IMR-90 (cell line): ENCODE data around the gene ADAMTS13. TPM values are rescaled to one million over a fixed set of nuclear protein-coding genes. Genes with fewer than 3 reads are reported as not detected.
"Not testable (repeated sequence)": the region's sequence is repeated elsewhere in the genome, so short reads cannot be mapped to it uniquely, and the experiment has no call there.

Experiments used
- ATAC-seq: fragments of 200-7000 bp; cut with Tn5 transposase; 2 replicates; pipeline ENCODE4 v1.9.1; 2020; ENCODE audit warnings: low read depth, mild to moderate bottlenecking, moderate library complexity
- BruUV-seq: library from RNA; stranded (reverse); fragments of 400-500 nt; replicated peaks from 2 replicates; lab custom pipeline; 2021; lab: Mats Ljungman, UMichigan
- CTCF ChIA-PET: fragments of 300-600 bp; formaldehyde crosslinking; extraction: SDS; loops from one replicate; lab custom pipeline; 2021; ENCODE audit warnings: antibody characterized with exemption; lab: Yijun Ruan, JAX
- POLR2A ChIA-PET: fragments of 300-600 bp; sonication (Branson Sonifier 250); formaldehyde crosslinking; loops from one replicate; lab custom pipeline; 2022; ENCODE audit warnings: antibody characterized with exemption; ENCODE audit not compliant: unreplicated experiment; lab: Charles Lee
- DNase-seq: peaks from one replicate; pipeline ENCODE4 v3.0.0; 2013
- H2AFZ ChIP-seq: replicated peaks from 2 replicates; pipeline ENCODE3; 2013; ENCODE audit warnings: low read length, mild to moderate bottlenecking; ENCODE audit not compliant: poor library complexity
- H2AK5ac ChIP-seq: 2 replicates; pipeline ENCODE4 v1.6.1; 2013; ENCODE audit warnings: low read depth, low read length, inconsistent platforms
- H2AK9ac ChIP-seq: replicated peaks from 2 replicates; pipeline ENCODE3; 2013; ENCODE audit warnings: mild to moderate bottlenecking, low read depth, low read length, moderate library complexity; ENCODE audit not compliant: poor library complexity
- H2BK120ac ChIP-seq: 2 replicates; pipeline ENCODE4 v1.6.1; 2013; ENCODE audit warnings: low read depth, low read length, inconsistent platforms
- H2BK15ac ChIP-seq: 3 replicates; pipeline ENCODE4 v1.6.1; 2013; ENCODE audit warnings: low read depth, low read length, inconsistent platforms
- H2BK20ac ChIP-seq: 2 replicates; pipeline ENCODE4 v1.6.1; 2013; ENCODE audit warnings: low read depth, mild to moderate bottlenecking, inconsistent platforms, low read length, moderate library complexity
- H2BK5ac ChIP-seq: 2 replicates; pipeline ENCODE4 v1.6.1; 2013; ENCODE audit warnings: mild to moderate bottlenecking, low read depth, low read length, inconsistent platforms; ENCODE audit not compliant: poor library complexity, severe bottlenecking
- H3K14ac ChIP-seq: replicated peaks from 2 replicates; pipeline ENCODE4 v1.6.1; 2013; ENCODE audit warnings: low read depth, low read length, inconsistent platforms
- H3K18ac ChIP-seq: 2 replicates; pipeline ENCODE4 v1.6.1; 2013; ENCODE audit warnings: low read depth, low read length, control low read depth
- H3K23ac ChIP-seq: 2 replicates; pipeline ENCODE4 v1.6.1; 2013; ENCODE audit warnings: low read depth, low read length, inconsistent platforms
- H3K27ac ChIP-seq: 2 replicates; pipeline ENCODE4 v1.5.1; 2013; ENCODE audit warnings: mild to moderate bottlenecking, control low read depth, low read length; ENCODE audit not compliant: insufficient read depth
- H3K27me3 ChIP-seq: 2 replicates; pipeline ENCODE4 v1.6.1; 2013; ENCODE audit warnings: low read length; ENCODE audit not compliant: control insufficient read depth, insufficient read depth
- H3K36me3 ChIP-seq: 2 replicates; pipeline ENCODE4 v1.6.1; 2013; ENCODE audit warnings: low read length, mixed read lengths; ENCODE audit not compliant: control insufficient read depth, insufficient read depth
- H3K4ac ChIP-seq: 2 replicates; pipeline ENCODE4 v1.6.1; 2013; ENCODE audit warnings: low read depth, low read length, inconsistent platforms
- H3K4me1 ChIP-seq: 2 replicates; pipeline ENCODE4 v1.6.1; 2013; ENCODE audit warnings: low read length, mixed read lengths; ENCODE audit not compliant: control insufficient read depth, insufficient read depth
- H3K4me2 ChIP-seq: 2 replicates; pipeline ENCODE4 v1.6.1; 2013; ENCODE audit warnings: low read depth, mild to moderate bottlenecking, control low read depth, low read length, moderate library complexity
- H3K4me3 ChIP-seq: 2 replicates; pipeline ENCODE4 v1.5.1; 2013; ENCODE audit warnings: low read depth, mild to moderate bottlenecking, control low read depth, low read length, moderate library complexity; ENCODE audit not compliant: insufficient read depth
- H3K56ac ChIP-seq: 2 replicates; pipeline ENCODE4 v1.6.1; 2013; ENCODE audit warnings: low read length, inconsistent platforms; ENCODE audit not compliant: insufficient read depth; ENCODE audit errors: extremely low read depth
- H3K79me1 ChIP-seq, 2 experiments: 2 replicates each; pipeline ENCODE4 v1.6.1; 2013; ENCODE audit warnings: low read length in 2 of 2, inconsistent platforms in 1 of 2, low read depth in 1 of 2
- H3K9ac ChIP-seq: 2 replicates; pipeline ENCODE4 v1.6.1; 2013; ENCODE audit warnings: low read depth, low read length, control low read depth
- H3K9me1 ChIP-seq: 2 replicates; pipeline ENCODE4 v1.6.1; 2013; ENCODE audit warnings: low read length, inconsistent platforms; ENCODE audit not compliant: insufficient read depth
- H3K9me3 ChIP-seq: 2 replicates; pipeline ENCODE4 v1.6.1; 2013; ENCODE audit warnings: low read length; ENCODE audit not compliant: control insufficient read depth, insufficient read depth
- H4K20me1 ChIP-seq: 2 replicates; pipeline ENCODE4 v1.6.1; 2013; ENCODE audit warnings: low read length, inconsistent platforms; ENCODE audit not compliant: insufficient read depth
- H4K5ac ChIP-seq: 2 replicates; pipeline ENCODE4 v1.6.1; 2013; ENCODE audit warnings: mild to moderate bottlenecking, low read depth, low read length, control low read depth
- H4K8ac ChIP-seq, 2 experiments: 2 replicates each; pipeline ENCODE4 v1.6.1; 2013; ENCODE audit warnings: low read depth in 2 of 2, low read length in 2 of 2, control low read depth in 1 of 2, inconsistent platforms in 1 of 2
- H4K91ac ChIP-seq: 2 replicates; pipeline ENCODE4 v1.6.1; 2013; ENCODE audit warnings: low read depth, low read length, inconsistent platforms; ENCODE audit not compliant: insufficient read depth
- BHLHE40 ChIP-seq: fragments of 150-350 bp; IDR thresholded peaks from 2 replicates; pipeline ENCODE4 v1.6.1; 2016; ENCODE audit warnings: mild to moderate bottlenecking, low read depth, low read length
- CHD1 ChIP-seq: IDR thresholded peaks from 2 replicates; pipeline ENCODE4 v1.6.1; 2012; ENCODE audit warnings: low read depth, low read length, improper control_type of control experiment
- MAZ ChIP-seq: IDR thresholded peaks from 2 replicates; pipeline ENCODE4 v1.6.1; 2012; ENCODE audit warnings: low read depth, mild to moderate bottlenecking, low read length, improper control_type of control experiment, moderate library complexity, borderline replicate concordance
- NFE2L2 ChIP-seq: fragments of 150-350 bp; IDR thresholded peaks from 2 replicates; pipeline ENCODE4 v1.6.1; 2016; ENCODE audit warnings: low read depth, mild to moderate bottlenecking, low read length
- RFX5 ChIP-seq: IDR thresholded peaks from 2 replicates; pipeline ENCODE4 v1.8.0; 2012; ENCODE audit warnings: low read depth, mild to moderate bottlenecking, low read length, moderate library complexity
- WGBS, 2 experiments: methylation state at CpG; one replicate each; pipeline versions ENCODE4 v1.1.5 to v1.1.7; 2013; ENCODE audit warnings: missing lambda C conversion rate in 2 of 2; ENCODE audit not compliant: insufficient read length in 1 of 2; ENCODE audit errors: extremely low coverage in 2 of 2; 5-methylcytosine and 5-hydroxymethylcytosine counted together
- dilution Hi-C: fragments of 300-500 bp; cut with HindIII; formaldehyde crosslinking; loops from one replicate; pipeline ENCODE4 v1.14.3; 2018; ENCODE audit warnings: low sequenced_read_pairs; ENCODE audit not compliant: unreplicated experiment
- in situ Hi-C: fragments of 300-500 bp; cut with MboI; formaldehyde crosslinking; loops from 3 replicates; pipeline ENCODE4 v1.14.3; 2019; ENCODE audit warnings: low sequenced_read_pairs, inconsistent platforms, mixed read lengths
- intact Hi-C: fragments of 100-400 bp; cut with micrococcal nuclease; formaldehyde crosslinking; loops from 2 replicates; pipeline ENCODE4 v1.10.0; 2022
- polyA plus RNA-seq, 3 experiments: library from polyadenylated mRNA; depleted of rRNA; stranded (reverse); fragments of >200 nt; gene quantifications; 2 replicates each; pipeline ENCODE4 v1.2.3, GENCODE V29; 2012; ENCODE audit warnings: low replicate concordance in 1 of 3
- total RNA-seq: library from RNA; depleted of rRNA; stranded (reverse); fragments of >200 nt; gene quantifications from 2 replicates; pipeline ENCODE4 v1.2.3, GENCODE V29; 2012

Gene ADAMTS13
- total and polyA plus RNA-seq, 2 of the 4 experiments (the other 2 are of a cell fraction), result 0.18 to 2.8 TPM

GRCh38 chr9:133390713-133391112, 31.5 kb upstream of the ADAMTS13 start:
- Histone ChIP-seq H3K36me3 (no peaks in the 10 kb centered on the region), H3K9ac (no peak overlapping the region), H2BK15ac (no peak overlapping the region), H4K20me1 (no peaks in the 10 kb centered on the region; the same call in 1 of the 2 replicates), H3K9me3 (no peaks in the 10 kb centered on the region), H3K14ac (no peak overlapping the region), H2BK120ac (no peak overlapping the region), H2AFZ (no peak overlapping the region), H4K91ac (no peak overlapping the region), H3K4ac (no peak overlapping the region), H2BK5ac (no peak overlapping the region), H3K27me3 (peaks cover 26% of the 10 kb centered on the region), H3K4me3 (no peak overlapping the region), H3K4me1 (no peaks in the 10 kb centered on the region), H2BK20ac (no peak overlapping the region), H3K23ac (no peak overlapping the region), H3K79me1 (no peaks in the 10 kb centered on the region), H3K18ac (no peak overlapping the region), H3K4me2 (no peak overlapping the region), H4K5ac (no peak overlapping the region), H4K8ac (no peak overlapping the region), H3K9me1 (no peaks in the 10 kb centered on the region), H2AK5ac (no peak overlapping the region), H3K27ac (no peak overlapping the region), H2AK9ac (no peak overlapping the region), H3K56ac (no peak overlapping the region)
- intact Hi-C loops (no loop called here), in situ Hi-C loops (no loop called here), dilution Hi-C loops (no loop called here)
- DNase-seq (no peak), ATAC-seq (no peak)
- 40% methylated on average over 1 of the region's 7 CpGs; no CpG with 5 or more reads in 1 of the 2 experiments for WGBS, 2 experiments
- POLR2A ChIA-PET, result no interaction called here
- BruUV-seq, result no TSS peak
- CTCF ChIA-PET, result no interaction called here
- TF ChIP-seq MAZ (no peak), RFX5 (no peak), CHD1 (no peak), BHLHE40 (no peak), NFE2L2 (no peak)

- H3K14ac ChIP-seq, DNase-seq, H3K79me1 ChIP-seq, H3K4me2 ChIP-seq, H3K27ac ChIP-seq, H3K9me3 ChIP-seq, intact Hi-C loops, POLR2A ChIA-PET, H2BK5ac ChIP-seq, ATAC-seq, BruUV-seq, H4K20me1 ChIP-seq, H3K56ac ChIP-seq, CTCF ChIA-PET, H2BK20ac ChIP-seq, dilution Hi-C loops, H2AK9ac ChIP-seq, H4K8ac ChIP-seq, H4K5ac ChIP-seq, H3K4me3 ChIP-seq, H2BK120ac ChIP-seq, H3K23ac ChIP-seq, H2AFZ ChIP-seq, in situ Hi-C loops, H3K9me1 ChIP-seq, H3K9ac ChIP-seq, H4K91ac ChIP-seq, H3K36me3 ChIP-seq, H2BK15ac ChIP-seq, H3K18ac ChIP-seq, H3K4me1 ChIP-seq, H2AK5ac ChIP-seq, H3K4ac ChIP-seq: not testable (repeated sequence)
- H3K27me3 ChIP-seq, result peaks cover 27% of the 10 kb centered on the region
- WGBS, 2 experiments, result no CpG with 5 or more reads among the region's 4 CpGs
Observed at GRCh38 chr9:133391449-133391848, 30.7 kb upstream of the ADAMTS13 start.
